ENCODE results near the gene B4GALNT2. TPM values are rescaled to one million over a fixed set of nuclear protein-coding genes. Genes with fewer than 3 reads are reported as not detected.

The B4GALNT2 gene
- total RNA-seq, 5 donors from 2014 or later (not counting 1 experiment from before 2014, with no cell fraction given), result 0.03 to 0.19 TPM; not detected in 3

DNA sequence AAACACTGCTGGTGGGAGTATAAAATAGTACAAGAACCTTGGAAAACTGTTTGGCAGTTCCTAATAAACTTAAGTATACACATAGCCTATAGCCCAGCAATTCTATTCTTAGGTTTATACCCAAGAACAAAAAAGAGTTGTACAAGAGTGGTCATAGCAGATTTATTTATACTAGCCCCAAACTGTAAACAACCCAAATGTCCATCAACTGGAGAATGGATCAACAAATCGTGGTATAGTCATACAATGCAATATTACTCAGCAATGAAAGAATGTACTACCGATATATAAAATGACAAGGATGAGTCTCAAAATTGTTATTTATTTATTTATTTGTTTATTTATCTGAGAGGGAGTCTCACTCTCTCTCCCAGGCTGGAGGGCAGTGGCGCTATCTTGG, 54.7 kb downstream of the B4GALNT2 start:
- CTCF ChIA-PET, result no interaction called here
- H3K4me1 Mint-ChIP-seq, result peaks cover 10 to 15% (median 14%) of the 10 kb centered on the region in 3 donors
- peaks cover 9% of the 10 kb centered on the region for H3K36me3 Mint-ChIP-seq

GRCh38 chr17:49190932-49191331, 58.4 kb downstream of the B4GALNT2 start:
- H3K36me3 Mint-ChIP-seq, result no peaks in the 10 kb centered on the region
- peaks cover 22 to 35% (median 31%) of the 10 kb centered on the region in 3 donors for H3K4me1 Mint-ChIP-seq
- H3K27me3 Mint-ChIP-seq, result no peaks in the 10 kb centered on the region
- Histone ChIP-seq H3K4me1 (ENCODE audit: control insufficient read depth in 1 of 2, extremely low read depth in 1 of 2, insufficient read depth in 2 of 2, low read length in 2 of 2) (peaks cover 4 to 27% of the 10 kb centered on the region in 2 experiments), H3K27me3 (replicated peaks in 1 of 2; ENCODE audit: control insufficient read depth in 2 of 2, extremely low read depth in 1 of 2, insufficient read depth in 2 of 2, low read length in 1 of 2) (no peaks in the 10 kb centered on the region), H3K27ac (ENCODE audit: low read length) (peak overlapping the region; percentile 7), H3K4me3 (ENCODE audit: control insufficient read depth in 1 of 2, extremely low read depth in 1 of 2, low read length in 1 of 2) (no peak overlapping the region), H3K9me3 (no peaks in the 10 kb centered on the region), H3K36me3 (ENCODE audit: control insufficient read depth in 2 of 2, extremely low read depth in 1 of 2, insufficient read depth in 1 of 2, low read length in 1 of 2) (no peaks in the 10 kb centered on the region)
- no peak overlapping the region for H3K4me3 Mint-ChIP-seq
- H3K9me3 Mint-ChIP-seq, result peaks cover 0 to under 1% (median 0%) of the 10 kb centered on the region in 3 donors
- WGBS (ENCODE audit: insufficient coverage), result 83% methylated on average over 2 of the region's 4 CpGs
- CTCF ChIA-PET, result interaction anchor here (0.6 to 2.3 kb wide), 8 partner anchors 11 to 124 kb away, joined by 3 to 21 read pairs (median 4); partner anchors contain the start of genes ABI3 (in 1 of the 2), GNGT2 (in 1 of the 2) and PHOSPHO1 (in 1 of the 2)
- peak in 1 of 35 experiments; percentile 34 for DNase-seq
- peak overlapping the region; percentile 35 to 79 for H3K27ac Mint-ChIP-seq
- ATAC-seq (replicated peaks in 1 of 4), result no peak
- POLR2A ChIA-PET, result no interaction called here

More for the DNA sequence above, 54.7 kb downstream of the B4GALNT2 start:
- H3K9me3 Mint-ChIP-seq, result peaks cover 0 to 7% (median 7%) of the 10 kb centered on the region in 3 donors
- H3K27me3 ChIP-seq (replicated peaks in 1 of 2; ENCODE audit: control insufficient read depth in 2 of 2, extremely low read depth in 1 of 2, insufficient read depth in 2 of 2, low read length in 1 of 2), result peaks cover 0 to 2% of the 10 kb centered on the region in 2 experiments
- no peak overlapping the region for H3K4me3 ChIP-seq (ENCODE audit: control insufficient read depth in 1 of 2, extremely low read depth in 1 of 2, low read length in 1 of 2)
- no peak overlapping the region for H3K27ac ChIP-seq (ENCODE audit: low read length)
- H3K4me3 Mint-ChIP-seq, result no peak overlapping the region
- no peaks in the 10 kb centered on the region for H3K36me3 ChIP-seq (ENCODE audit: control insufficient read depth in 2 of 2, extremely low read depth in 1 of 2, insufficient read depth in 1 of 2, low read length in 1 of 2)
- no peaks in the 10 kb centered on the region for H3K27me3 Mint-ChIP-seq
- POLR2A ChIA-PET, result interaction anchor here in 1 of 2 donors (0.7 kb wide), 1 partner anchor 1133 kb away, joined by 3 read pairs; no protein-coding TSS in a partner anchor
- no CpG with 5 or more reads among the region's 3 CpGs for WGBS (ENCODE audit: insufficient coverage)
- peaks cover 0 to 14% of the 10 kb centered on the region in 2 experiments for H3K4me1 ChIP-seq (ENCODE audit: control insufficient read depth in 1 of 2, extremely low read depth in 1 of 2, insufficient read depth in 2 of 2, low read length in 2 of 2)
- peaks cover 2% of the 10 kb centered on the region for H3K9me3 ChIP-seq
- DNase-seq (no peak), ATAC-seq (replicated peaks in 1 of 4) (no peak)
- H3K27ac Mint-ChIP-seq, result no peak overlapping the region

DNA sequence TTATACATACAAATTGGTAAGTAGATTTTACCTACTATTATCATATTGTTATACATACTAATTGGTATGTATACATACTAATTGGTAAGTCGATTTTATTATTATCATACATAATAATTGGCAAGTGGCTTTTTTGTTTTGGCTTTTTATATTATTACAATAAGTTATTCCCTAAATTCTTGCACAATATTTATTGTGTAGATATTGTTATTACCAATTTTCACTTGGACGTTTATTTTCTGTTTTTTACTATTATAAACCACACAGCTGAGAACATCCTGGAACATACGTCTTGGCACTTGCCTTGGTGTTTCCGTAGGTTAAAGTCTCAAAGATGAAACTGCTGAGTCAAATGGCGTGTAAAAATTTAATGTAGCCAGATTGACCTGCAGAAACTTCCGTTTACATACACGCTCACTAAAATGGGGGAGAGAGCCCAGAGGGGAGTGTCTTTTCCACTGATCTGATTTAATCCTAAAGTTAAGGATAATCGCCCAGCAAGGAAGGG, 58.9 kb downstream of the B4GALNT2 start:
- H3K9me3 Mint-ChIP-seq, result no peaks in the 10 kb centered on the region
- 0% methylated on average over 1 of the region's 8 CpGs for WGBS (ENCODE audit: insufficient coverage)
- ChIA-PET POLR2A (no interaction called here), CTCF (interaction anchor here (1.4 to 2.3 kb wide), 6 partner anchors 18 to 38 kb away, joined by 3 to 21 read pairs (median 8); partner anchors contain the start of genes ABI3 (in 1 of the 2), GNGT2 (in 1 of the 2) and PHOSPHO1 (in 1 of the 2))
- Histone ChIP-seq H3K27me3 (replicated peaks in 1 of 2; ENCODE audit: control insufficient read depth in 2 of 2, extremely low read depth in 1 of 2, insufficient read depth in 2 of 2, low read length in 1 of 2) (no peaks in the 10 kb centered on the region), H3K4me1 (ENCODE audit: control insufficient read depth in 1 of 2, extremely low read depth in 1 of 2, insufficient read depth in 2 of 2, low read length in 2 of 2) (peaks cover 4 to 27% of the 10 kb centered on the region in 2 experiments), H3K4me3 (ENCODE audit: control insufficient read depth in 1 of 2, extremely low read depth in 1 of 2, low read length in 1 of 2) (peak overlapping the region; percentile 80 to 87), H3K27ac (ENCODE audit: low read length) (peak overlapping the region; percentile 91), H3K9me3 (no peaks in the 10 kb centered on the region), H3K36me3 (ENCODE audit: control insufficient read depth in 2 of 2, extremely low read depth in 1 of 2, insufficient read depth in 1 of 2, low read length in 1 of 2) (no peaks in the 10 kb centered on the region)
- H3K4me1 Mint-ChIP-seq, result peaks cover 23 to 35% (median 31%) of the 10 kb centered on the region in 3 donors
- H3K4me3 Mint-ChIP-seq, result peak overlapping the region; percentile 83 to 96 (median 89)
- H3K27ac Mint-ChIP-seq, result peak overlapping the region; percentile 95 to 99
- ATAC-seq (replicated peaks in 1 of 4) (no peak), DNase-seq (no peak)
- H3K36me3 Mint-ChIP-seq, result no peaks in the 10 kb centered on the region
- H3K27me3 Mint-ChIP-seq, result no peaks in the 10 kb centered on the region

- Histone ChIP-seq H3K27ac (ENCODE audit: low read length) (peak overlapping the region; percentile 91), H3K4me1 (ENCODE audit: control insufficient read depth in 1 of 2, extremely low read depth in 1 of 2, insufficient read depth in 2 of 2, low read length in 2 of 2) (peaks cover 4 to 27% of the 10 kb centered on the region in 2 experiments), H3K4me3 (ENCODE audit: control insufficient read depth in 1 of 2, extremely low read depth in 1 of 2, low read length in 1 of 2) (peak overlapping the region; percentile 80 to 87), H3K9me3 (no peaks in the 10 kb centered on the region), H3K27me3 (replicated peaks in 1 of 2; ENCODE audit: control insufficient read depth in 2 of 2, extremely low read depth in 1 of 2, insufficient read depth in 2 of 2, low read length in 1 of 2) (no peaks in the 10 kb centered on the region), H3K36me3 (ENCODE audit: control insufficient read depth in 2 of 2, extremely low read depth in 1 of 2, insufficient read depth in 1 of 2, low read length in 1 of 2) (no peaks in the 10 kb centered on the region)
- ChIA-PET CTCF (interaction anchor here (0.6 to 2.3 kb wide), 9 partner anchors 12 to 76 kb away, joined by 3 to 21 read pairs (median 7); partner anchors contain the start of genes ABI3 (in 1 of the 2), GNGT2 (in 1 of the 2) and PHOSPHO1 (in 1 of the 2)), POLR2A (interaction anchor here in 1 of 2 donors (0.6 to 0.9 kb wide), 2 partner anchors 23 to 26 kb away, joined by 3 to 5 read pairs; no protein-coding TSS in a partner anchor)
- H3K4me3 Mint-ChIP-seq, result peak overlapping the region; percentile 83 to 96 (median 89)
- no peaks in the 10 kb centered on the region for H3K9me3 Mint-ChIP-seq
- peak overlapping the region; percentile 95 to 99 for H3K27ac Mint-ChIP-seq
- no peaks in the 10 kb centered on the region for H3K27me3 Mint-ChIP-seq
- peak; percentile 60 to 65 (median 64) for ATAC-seq (replicated peaks in 1 of 4)
- H3K36me3 Mint-ChIP-seq, result no peaks in the 10 kb centered on the region
- under 1% methylated on average over 42 of the region's 53 CpGs for WGBS (ENCODE audit: insufficient coverage)
- peaks cover 23 to 35% (median 31%) of the 10 kb centered on the region in 3 donors for H3K4me1 Mint-ChIP-seq
- peak; percentile 63 to 99 (median 88) for DNase-seq
These were observed 59.6 kb downstream of the B4GALNT2 start for GRCh38 chr17:49191917-49192741.

- no peaks in the 10 kb centered on the region for H3K9me3 Mint-ChIP-seq
- ChIA-PET CTCF (interaction anchor here in 1 of 2 donors (0.7 kb wide), 1 partner anchor 80 kb away, joined by 5 read pairs; no protein-coding TSS in a partner anchor), POLR2A (interaction anchor here in 1 of 2 donors (0.5 to 0.9 kb wide), 2 partner anchors 19 to 362 kb away, joined by 3 to 4 read pairs; no protein-coding TSS in a partner anchor)
- no peaks in the 10 kb centered on the region for H3K9me3 ChIP-seq
- 21% methylated on average over 13 of the region's 21 CpGs for WGBS (ENCODE audit: insufficient coverage)
- no peaks in the 10 kb centered on the region for H3K36me3 Mint-ChIP-seq
- DNase-seq (peak in 4 of 35 experiments; percentile 12 to 42 (median 22)), ATAC-seq (replicated peaks in 1 of 4) (no peak)
- H3K27me3 Mint-ChIP-seq, result no peaks in the 10 kb centered on the region
- H3K4me3 Mint-ChIP-seq, result peak overlapping the region; percentile 83 to 96 (median 89)
- no peaks in the 10 kb centered on the region for H3K36me3 ChIP-seq (ENCODE audit: control insufficient read depth in 2 of 2, extremely low read depth in 1 of 2, insufficient read depth in 1 of 2, low read length in 1 of 2)
- peak overlapping the region; percentile 95 to 99 for H3K27ac Mint-ChIP-seq
- peaks cover 4 to 27% of the 10 kb centered on the region in 2 experiments for H3K4me1 ChIP-seq (ENCODE audit: control insufficient read depth in 1 of 2, extremely low read depth in 1 of 2, insufficient read depth in 2 of 2, low read length in 2 of 2)
- H3K27me3 ChIP-seq (replicated peaks in 1 of 2; ENCODE audit: control insufficient read depth in 2 of 2, extremely low read depth in 1 of 2, insufficient read depth in 2 of 2, low read length in 1 of 2), result no peaks in the 10 kb centered on the region
- peak overlapping the region; percentile 91 for H3K27ac ChIP-seq (ENCODE audit: low read length)
- peaks cover 23 to 35% (median 31%) of the 10 kb centered on the region in 3 donors for H3K4me1 Mint-ChIP-seq
- peak overlapping the region; percentile 80 to 87 for H3K4me3 ChIP-seq (ENCODE audit: control insufficient read depth in 1 of 2, extremely low read depth in 1 of 2, low read length in 1 of 2)
These were observed 61.1 kb downstream of the B4GALNT2 start for GRCh38 chr17:49193513-49194296.
